Activated gamma-delta T cell treated with anti-CD3 and anti-CD28 coated beads, Interleukin-2, amount 50 U/mL, for 16 hours (primary cell): ENCODE data around the gene MARCHF4.

Source experiments
- DNase-seq: peaks from one replicate; pipeline ENCODE4 v3.0.0-alpha.2; 2020; ENCODE audit warnings: low read depth

Gene MARCHF4, protein sequence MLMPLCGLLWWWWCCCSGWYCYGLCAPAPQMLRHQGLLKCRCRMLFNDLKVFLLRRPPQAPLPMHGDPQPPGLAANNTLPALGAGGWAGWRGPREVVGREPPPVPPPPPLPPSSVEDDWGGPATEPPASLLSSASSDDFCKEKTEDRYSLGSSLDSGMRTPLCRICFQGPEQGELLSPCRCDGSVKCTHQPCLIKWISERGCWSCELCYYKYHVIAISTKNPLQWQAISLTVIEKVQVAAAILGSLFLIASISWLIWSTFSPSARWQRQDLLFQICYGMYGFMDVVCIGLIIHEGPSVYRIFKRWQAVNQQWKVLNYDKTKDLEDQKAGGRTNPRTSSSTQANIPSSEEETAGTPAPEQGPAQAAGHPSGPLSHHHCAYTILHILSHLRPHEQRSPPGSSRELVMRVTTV

DNA sequence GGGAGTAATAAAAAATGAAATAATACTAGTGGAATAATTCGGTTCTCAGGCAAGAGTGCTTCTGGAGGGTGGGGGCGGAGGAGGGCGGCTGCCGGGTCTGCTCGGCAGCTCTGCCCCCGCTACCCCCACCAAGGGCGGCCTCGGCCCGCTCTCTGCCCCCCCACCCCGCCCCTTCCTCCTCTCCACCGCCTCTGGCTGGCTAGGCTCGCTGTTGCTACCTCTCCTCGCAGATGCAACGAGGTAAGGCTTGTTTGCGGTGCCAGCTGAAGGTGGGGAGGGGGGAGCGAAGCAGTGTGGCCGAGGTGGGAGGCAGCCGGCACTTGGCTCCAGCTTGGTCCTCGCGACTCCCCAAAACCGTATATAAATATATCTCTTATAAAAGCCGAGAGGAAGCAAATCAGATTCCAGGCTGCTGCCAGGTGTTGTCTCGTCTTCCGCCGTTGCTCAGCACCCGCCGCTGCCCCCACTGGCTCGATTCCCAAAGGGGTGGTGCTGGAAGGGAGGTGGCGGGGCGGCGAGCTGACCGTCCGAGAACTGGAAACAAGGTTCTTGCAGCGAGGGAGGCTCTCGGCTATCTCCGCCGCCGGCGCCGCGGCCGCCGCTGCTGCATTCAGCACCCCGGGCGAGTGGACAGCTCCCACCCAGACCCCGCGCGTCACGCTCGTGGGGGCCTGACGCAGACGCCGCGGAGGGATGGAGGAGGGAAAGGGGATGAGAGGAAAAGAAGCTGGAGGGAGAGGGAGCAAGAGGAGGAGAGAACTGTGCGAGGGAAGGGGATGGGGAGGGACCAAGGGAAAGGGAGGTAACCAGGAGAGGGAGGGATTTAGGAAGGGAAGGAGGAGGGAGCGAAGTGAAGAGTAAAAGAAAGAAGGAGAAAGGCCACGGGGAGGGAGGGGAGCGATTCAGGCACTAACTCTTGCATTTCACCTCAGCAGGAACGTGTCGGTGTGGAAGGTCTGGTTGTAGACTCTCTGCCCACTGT is at the start of gene MARCHF4:
TSS of gene MARCHF4 (minus strand) at position 763 of the 982 bp plus-strand sequence. CDS start 2,223 bp downstream, outside the sequence.
- peak; percentile 55 for DNase-seq

- no peak for DNase-seq
Observed at GRCh38 chr2:216420367-216421101, 48.3 kb upstream of the MARCHF4 start.

DNA sequence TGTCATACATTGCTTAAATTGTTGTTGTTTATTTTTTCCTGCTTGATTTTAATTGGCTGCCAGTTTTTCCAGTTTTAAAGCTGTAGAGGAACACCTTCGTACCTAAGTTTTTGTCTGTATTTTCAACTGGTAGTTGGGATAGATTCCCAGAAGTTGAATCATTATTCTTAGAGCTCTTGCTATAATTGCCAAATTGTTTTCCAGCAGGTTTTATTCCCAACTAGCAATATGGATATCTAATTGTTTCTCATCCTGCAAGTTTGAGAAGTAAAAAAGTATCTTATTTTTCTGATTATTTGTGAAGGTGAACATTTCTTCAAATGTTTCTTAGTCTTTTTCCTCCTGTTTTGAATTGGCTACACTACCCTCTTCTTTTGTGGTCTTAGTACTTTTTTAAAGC is 46.7 kb upstream of the MARCHF4 start:
- no peak for DNase-seq

DNA sequence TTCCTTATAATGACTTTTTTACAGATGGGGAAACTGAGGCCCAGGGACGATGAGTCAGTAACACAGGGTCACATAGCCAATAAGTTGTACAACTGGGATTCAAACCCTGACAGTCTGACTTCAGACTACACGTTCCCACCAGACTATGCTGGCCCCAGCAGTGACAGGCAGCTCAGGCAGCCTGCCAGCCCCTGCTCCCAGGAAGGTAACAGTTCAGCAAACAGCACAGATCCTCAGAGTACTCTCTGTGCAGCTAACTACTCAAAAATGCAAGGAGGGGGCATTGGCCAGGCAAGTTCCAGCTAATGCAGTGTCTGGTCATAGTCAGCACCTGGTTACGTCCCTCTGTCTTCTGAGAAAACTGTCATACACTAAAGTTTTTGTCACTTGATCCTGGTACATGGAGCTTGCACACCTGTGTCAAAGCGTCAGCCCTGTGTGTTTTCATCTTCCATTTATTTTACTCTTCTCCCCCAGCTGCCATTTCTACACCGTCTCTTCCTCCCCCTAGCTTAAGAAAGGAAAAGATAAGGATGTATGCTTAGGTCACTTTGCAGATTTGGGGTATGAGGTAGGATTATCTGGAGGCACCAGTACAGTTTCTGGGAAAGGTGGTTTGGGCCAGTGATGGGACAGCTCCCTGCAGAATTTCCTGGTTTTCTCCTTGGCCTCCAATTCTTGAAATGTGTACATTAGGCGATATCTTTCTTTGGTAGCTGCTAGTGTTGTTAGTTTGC is 44.5 kb upstream of the MARCHF4 start:
- DNase-seq: no peak

DNA sequence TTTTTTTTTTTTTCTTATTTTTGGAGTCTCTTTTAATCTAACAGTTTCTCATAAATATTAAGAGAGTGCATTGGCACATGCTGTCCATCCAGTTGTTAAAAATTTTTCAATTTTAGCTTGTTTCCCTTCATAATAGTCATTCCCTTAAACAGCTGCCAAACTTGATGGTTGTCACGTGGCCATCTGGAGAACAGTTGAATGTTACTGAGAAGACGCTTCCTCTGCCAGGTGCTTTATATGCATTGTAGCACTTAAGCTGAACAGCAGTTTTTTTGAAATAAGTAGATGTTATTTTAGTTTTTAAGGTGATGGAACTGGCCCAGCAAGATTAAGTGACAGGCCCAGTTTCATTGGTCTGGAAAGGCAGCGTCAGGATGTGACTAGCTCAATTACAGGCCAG is 43.3 kb upstream of the MARCHF4 start:
- no peak for DNase-seq

- no peak for DNase-seq
Observed at GRCh38 chr2:216414772-216415319, 42.6 kb upstream of the MARCHF4 start.

DNA sequence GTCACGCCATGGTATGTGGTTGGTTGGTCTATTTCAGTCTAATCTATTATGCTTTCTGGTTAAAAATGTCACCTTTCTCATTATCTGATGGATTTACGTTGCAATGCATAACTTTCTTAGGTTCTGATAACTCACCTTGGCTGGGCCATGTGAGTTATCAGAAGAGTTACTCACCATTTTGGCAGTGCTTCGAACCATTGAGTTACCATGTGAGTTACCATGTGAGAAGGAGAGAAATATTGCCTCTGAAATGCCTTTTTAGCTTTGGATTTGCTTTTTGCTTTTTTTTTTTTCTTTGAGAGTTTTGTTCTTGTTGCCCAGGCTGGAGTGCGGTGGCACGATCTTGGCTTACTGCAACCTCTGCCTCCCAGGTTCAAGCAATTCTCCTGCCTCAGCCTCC is 41.6 kb upstream of the MARCHF4 start:
- no peak for DNase-seq

DNA sequence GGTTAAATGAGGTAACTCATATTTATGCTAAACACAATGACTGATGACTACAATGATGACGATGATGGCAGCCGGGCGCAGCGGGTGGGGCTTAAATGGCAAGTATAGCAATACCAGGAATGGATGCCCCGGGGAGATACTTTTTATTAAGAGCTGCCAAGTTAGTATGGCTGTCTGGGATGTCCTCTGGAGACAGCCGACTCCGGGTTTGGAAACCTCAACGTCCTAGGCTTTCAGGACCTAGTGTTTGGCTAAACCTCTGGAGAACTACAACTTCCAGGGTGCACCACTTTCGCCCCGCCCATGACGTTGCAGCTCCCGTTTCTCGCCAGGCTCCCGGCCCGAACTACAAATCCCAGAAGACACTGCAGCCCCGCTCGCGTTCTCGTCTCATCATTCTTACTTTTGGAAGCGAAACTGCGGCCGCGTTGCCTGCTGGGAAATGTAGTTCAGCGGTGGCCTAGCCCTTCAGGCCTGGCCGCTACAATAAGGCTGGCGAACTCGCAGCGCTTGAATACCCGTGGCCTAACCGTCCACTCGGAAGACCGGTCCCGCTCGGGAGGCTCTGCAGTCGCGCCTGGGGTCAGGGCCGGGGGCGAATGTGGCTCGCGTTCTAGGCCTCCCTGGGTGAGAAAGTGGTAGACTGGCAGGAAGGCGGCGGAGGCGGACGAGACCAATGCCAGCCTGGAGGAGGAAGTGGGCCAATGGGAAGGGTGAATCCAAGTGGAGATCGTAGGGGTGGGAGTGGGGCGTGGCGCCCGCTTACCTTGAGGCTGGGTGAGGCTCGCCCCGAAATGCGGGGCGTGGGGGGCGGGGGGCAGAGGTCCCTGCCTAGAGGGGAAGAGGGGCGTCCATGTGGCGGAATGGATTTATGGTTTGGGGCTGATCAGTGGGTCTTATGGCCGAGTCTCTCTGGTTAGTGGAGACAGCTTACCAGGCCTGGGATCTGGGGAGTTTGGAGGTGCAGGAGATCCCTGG is 40.0 kb upstream of the MARCHF4 start, which contains the start of gene SMARCAL1:
TSS of gene SMARCAL1 (plus strand) at position 463 of the 978 bp plus-strand sequence. CDS start 2,221 bp downstream, outside the sequence.
- peak; percentile 97 for DNase-seq

DNA sequence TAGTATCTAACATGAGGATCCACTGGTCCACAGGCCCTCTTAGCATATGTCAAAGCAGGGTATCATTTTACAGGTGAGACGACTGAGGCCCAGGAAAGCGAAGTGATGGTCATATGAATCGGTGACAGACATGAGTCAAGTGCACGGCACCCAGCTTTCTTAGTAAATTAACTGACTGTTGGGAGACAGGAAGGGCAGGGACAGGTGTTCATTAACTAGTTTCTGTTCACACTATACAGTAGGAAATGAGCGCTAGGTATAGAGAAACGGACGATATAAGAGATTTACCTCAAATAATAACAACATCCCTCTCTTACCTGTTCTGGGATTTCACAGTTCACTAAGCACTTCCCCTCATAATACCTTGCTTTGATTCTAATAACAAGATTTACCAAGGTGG is 38.3 kb upstream of the MARCHF4 start:
- DNase-seq: no peak

- DNase-seq: no peak
Observed at GRCh38 chr2:216408426-216409290, 36.4 kb upstream of the MARCHF4 start.

GRCh38 chr2:216406826-216407225 is 34.5 kb upstream of the MARCHF4 start:
- no peak for DNase-seq

DNA sequence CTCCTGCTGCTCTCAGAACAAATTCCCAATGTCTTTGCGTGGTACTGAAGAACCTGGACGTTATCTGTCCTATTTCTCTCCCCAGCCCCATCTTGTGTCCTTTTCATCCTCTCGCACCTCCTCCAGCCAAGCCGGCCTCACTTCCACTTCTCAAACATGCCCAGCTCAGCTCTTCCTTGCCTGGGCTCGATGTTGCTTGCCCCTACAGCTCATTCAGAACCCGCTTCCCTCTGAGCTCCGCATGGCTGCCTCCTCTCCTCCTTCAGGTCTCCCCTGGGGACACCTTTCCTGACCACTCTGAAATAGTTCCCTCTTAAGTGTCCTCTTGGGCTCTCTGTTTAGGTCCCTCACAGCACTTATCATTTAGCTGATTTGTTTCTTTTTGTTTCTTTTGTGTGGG is 33.3 kb upstream of the MARCHF4 start:
- DNase-seq: no peak

- DNase-seq: peak; percentile 27
Observed at GRCh38 chr2:216404010-216404618, 31.8 kb upstream of the MARCHF4 start.

DNA sequence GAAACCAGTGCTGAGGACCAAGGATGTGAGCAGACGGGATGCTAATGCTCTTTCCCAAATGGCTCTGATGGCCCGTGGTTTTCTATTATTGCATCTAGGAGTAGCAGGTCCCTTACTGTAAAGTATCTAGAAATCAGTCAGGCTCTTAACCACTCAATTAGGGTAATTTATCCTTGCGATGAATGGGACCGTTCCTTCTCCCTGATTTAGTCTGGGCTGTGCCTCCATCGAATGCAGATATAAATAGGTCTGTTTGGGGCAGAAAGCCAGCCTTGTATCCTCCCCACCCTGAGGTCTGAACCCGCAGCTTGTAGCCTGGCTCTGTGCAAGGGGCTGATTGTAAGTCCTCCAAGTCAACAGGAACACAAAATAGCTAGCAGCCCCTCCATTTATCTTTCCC is 30.5 kb upstream of the MARCHF4 start:
- DNase-seq: no peak

- no peak for DNase-seq
Observed at GRCh38 chr2:216399621-216400020, 27.3 kb upstream of the MARCHF4 start.

DNA sequence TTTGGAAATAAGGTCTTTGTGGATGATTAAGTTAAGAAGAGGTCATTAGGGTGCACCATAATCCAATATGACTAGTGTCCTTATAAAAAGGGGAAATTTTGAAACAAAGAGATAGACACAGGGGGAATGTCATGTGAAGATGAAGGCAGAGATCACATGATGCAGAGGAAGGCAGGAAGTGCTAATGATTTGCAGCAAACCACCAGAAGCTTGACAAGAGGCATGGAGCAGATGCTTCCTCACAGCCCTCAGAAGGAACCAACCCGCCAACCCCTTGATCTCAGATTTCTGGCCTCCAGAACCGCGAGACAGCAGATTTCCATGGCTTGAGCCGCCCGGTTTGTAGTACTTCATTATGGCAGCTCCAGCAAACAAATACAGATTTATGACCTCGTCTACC is 22.6 kb upstream of the MARCHF4 start:
- DNase-seq: no peak

GRCh38 chr2:216392945-216393840 is 20.9 kb upstream of the MARCHF4 start:
- DNase-seq: no peak
